Adrenal gland (tissue), 12 donors: ENCODE measurements around the gene TEX30. TPM values are rescaled to one million over a fixed set of nuclear protein-coding genes. Genes with fewer than 3 reads are reported as not detected.

Experiments used
- DNase-seq, 7 donors: peaks; one replicate each; pipeline ENCODE4 v3.0.0-alpha.2; 2019 to 2020
- H3K27ac ChIP-seq, 5 donors: fragments of 200-600 bp; sonication (generic) in 4 of 5; 1 replicate in 3 of 5; 2 replicates in 2 of 5; pipeline versions ENCODE4 v1.5.1 to v1.8.0; 2016 to 2020; ENCODE audit warnings: mild to moderate bottlenecking in 1 of 5
- H3K27me3 ChIP-seq: fragments of 200-600 bp; 2 replicates; pipeline ENCODE4 v1.8.0; 2021
- H3K36me3 ChIP-seq, 2 donors: fragments of 200-600 bp; replicated peaks in 1 of 2; 1 replicate in 1 of 2; 2 replicates in 1 of 2; pipeline versions ENCODE4 v1.5.1 to v1.8.0; 2018 to 2022
- H3K4me1 ChIP-seq, 2 donors: fragments of 200-600 bp; replicated peaks in 1 of 2; 1 replicate in 1 of 2; 2 replicates in 1 of 2; pipeline versions ENCODE4 v1.5.1 to v1.8.0; 2018 to 2021
- H3K4me3 ChIP-seq, 4 donors: fragments of 200-600 bp; sonication (generic) in 3 of 4; one replicate each; pipeline ENCODE4 v1.5.1; 2016 to 2018
- H3K9me3 ChIP-seq, 3 donors: fragments of 200-600 bp; sonication (generic) in 1 of 3; replicated peaks in 1 of 3; 1 replicate in 2 of 3; 2 replicates in 1 of 3; pipeline versions ENCODE4 v1.5.1 to v1.8.0; 2016 to 2021
- CTCF ChIP-seq, 6 experiments: fragments of 450-650 bp in 4 of 6; fragments of 200-600 bp in 2 of 6; sonication (generic) in 1 of 6; IDR thresholded peaks; 1 replicate in 5 of 6; 2 replicates in 1 of 6; pipeline versions ENCODE4 v1.5.1 to v1.8.0; 2016 to 2021; ENCODE audit warnings: antibody characterized with exemption in 6 of 6, mild to moderate bottlenecking in 2 of 6, moderate library complexity in 1 of 6
- POLR2A ChIP-seq, 2 donors: fragments of 450-650 bp; IDR thresholded peaks; one replicate each; pipeline ENCODE4 v1.6.1; 2017; ENCODE audit warnings: antibody characterized with exemption in 2 of 2, mild to moderate bottlenecking in 2 of 2, moderate library complexity in 1 of 2
- WGBS, 4 donors: extraction: QIAGEN DNeasy Blood & Tissue Kit in 2 of 4; methylation state at CpG; one replicate each; pipeline versions ENCODE4 v1.1.5 to v1.1.7; 2013 to 2017; 5-methylcytosine and 5-hydroxymethylcytosine counted together
- intact Hi-C, 2 donors: fragments of 100-400 bp; cut with DNase I; formaldehyde crosslinking; loops; one replicate each; pipeline versions ENCODE4 v1.14.1 to v1.15.0; 2022 to 2023
- polyA plus RNA-seq, 3 donors: library from polyadenylated mRNA; stranded (reverse); fragments of 200-250 nt in 2 of 3; fragments of 350-450 nt in 1 of 3; fragmentation: Illumina TruSeq in 1 of 3; extraction: RNeasy Lipid Tissue Mini Kit (QIAGEN cat#74804) in 1 of 3; gene quantifications; one replicate each; pipeline ENCODE4 v1.2.3, GENCODE V29; 2013 to 2014
- total RNA-seq, 9 donors: library from RNA; depleted of rRNA in 4 of 9; stranded (reverse); fragments of >200 nt in 4 of 9; fragments of 120-200 nt in 1 of 9; fragmentation: NEBNext Ultra II Directional in 1 of 9; extraction: Animal tissue kit (Norgen Biotek cat#: 25700) in 1 of 9; gene quantifications; one replicate each; pipeline versions ENCODE4 v1.1.0 to v1.2.4, GENCODE V29; 2013 to 2023
- donor health status: healthy with polysubstance abuse.
- donor health status: Bipolar disorder and iron deficiency.
- donor health status: DM: yes; HTN: yes; CAD: no.
- donor health status: DM: no; HTN: no; CAD: no.
- donor health status: DM: no; HTN: no; CAD: no.
- donor health status: DM: yes; HTN: yes; CAD: no.

TEX30 gene
- total and polyA plus RNA-seq, 12 donors, result 4.5 to 13.1 (median 7.9) TPM

GRCh38 chr13:102763741-102764140, 9.8 kb downstream of the TEX30 start:
- no peaks in the 10 kb centered on the region for H3K27me3 ChIP-seq
- no peaks in the 10 kb centered on the region for H3K9me3 ChIP-seq
- H3K27ac ChIP-seq, result no peak overlapping the region
- H3K36me3 ChIP-seq, result no peaks in the 10 kb centered on the region
- 90 to 100% (median 97%) methylated on average over 1 of the region's 1 CpG for WGBS, 4 donors
- DNase-seq, result no peak
- no peak overlapping the region for H3K4me3 ChIP-seq
- TF ChIP-seq POLR2A (IDR thresholded peaks at IDR 0.05), result no peak
- no peak for TF ChIP-seq CTCF (IDR thresholded peaks at IDR 0.05)
- intact Hi-C loops, result no loop called here
- H3K4me1 ChIP-seq, result no peaks in the 10 kb centered on the region

DNA sequence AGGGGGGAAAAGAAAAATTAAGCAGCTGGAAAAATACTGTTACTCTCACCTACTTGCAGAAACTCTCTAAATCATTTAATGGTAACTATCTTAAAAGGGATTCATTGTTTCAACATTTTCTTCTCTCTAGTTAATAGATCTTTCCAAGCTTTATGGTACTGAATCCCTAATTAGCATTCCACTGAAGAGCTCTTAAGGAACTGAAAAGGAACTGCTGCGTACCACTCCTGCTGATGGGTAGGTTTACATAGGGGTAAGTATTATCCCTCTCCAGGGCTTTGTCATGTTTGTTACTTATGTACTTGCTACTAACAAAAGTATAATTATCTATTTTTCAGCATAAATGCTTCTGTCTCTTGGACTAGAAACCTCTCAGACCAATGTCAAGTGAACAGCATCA, 12.5 kb downstream of the TEX30 start:
- no peaks in the 10 kb centered on the region for H3K27me3 ChIP-seq
- H3K27ac ChIP-seq, result no peak overlapping the region
- intact Hi-C loops, result no loop called here
- H3K9me3 ChIP-seq, result no peaks in the 10 kb centered on the region
- no peak for DNase-seq
- H3K4me1 ChIP-seq, result no peaks in the 10 kb centered on the region
- TF ChIP-seq POLR2A (IDR thresholded peaks at IDR 0.05) (no peak), CTCF (IDR thresholded peaks at IDR 0.05) (no peak)
- 81 to 92% (median 87%) methylated on average over 1 of the region's 1 CpG for WGBS, 4 donors
- no peaks in the 10 kb centered on the region for H3K36me3 ChIP-seq
- no peak overlapping the region for H3K4me3 ChIP-seq

DNA sequence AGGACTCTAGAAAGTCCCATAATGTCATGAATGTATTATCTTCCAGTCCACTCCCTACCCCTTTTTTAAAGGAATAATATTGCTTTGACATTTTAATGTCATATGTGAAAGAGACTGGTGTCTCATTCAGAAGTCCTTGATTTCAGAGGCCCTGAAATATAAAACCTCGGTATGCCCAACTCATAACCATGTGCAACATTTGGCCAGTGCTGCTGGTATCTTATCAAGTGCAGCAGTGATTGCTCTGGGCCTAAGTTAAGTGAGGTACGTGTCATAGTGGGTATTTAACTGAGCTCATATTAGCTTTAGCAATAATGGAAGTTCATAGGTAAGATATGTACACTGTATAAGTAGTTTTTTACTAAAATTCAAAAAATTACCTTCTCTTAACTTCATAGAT, 14.7 kb downstream of the TEX30 start:
- no peak overlapping the region for H3K27ac ChIP-seq
- no peak overlapping the region for H3K4me3 ChIP-seq
- intact Hi-C loops, result no loop called here
- H3K4me1 ChIP-seq, result no peaks in the 10 kb centered on the region
- TF ChIP-seq POLR2A (IDR thresholded peaks at IDR 0.05) (no peak), CTCF (IDR thresholded peaks at IDR 0.05) (no peak)
- no peaks in the 10 kb centered on the region for H3K9me3 ChIP-seq
- WGBS, 4 donors, result 56 to 76% (median 63%) methylated on average over 2 of the region's 2 CpGs
- DNase-seq, result no peak
- no peaks in the 10 kb centered on the region for H3K36me3 ChIP-seq
- no peaks in the 10 kb centered on the region for H3K27me3 ChIP-seq

GRCh38 chr13:102757006-102757405, 16.6 kb downstream of the TEX30 start:
- Histone ChIP-seq H3K36me3 (no peaks in the 10 kb centered on the region), H3K27me3 (no peaks in the 10 kb centered on the region), H3K9me3 (no peaks in the 10 kb centered on the region), H3K27ac (no peak overlapping the region), H3K4me3 (no peak overlapping the region), H3K4me1 (no peaks in the 10 kb centered on the region)
- no peak for TF ChIP-seq POLR2A (IDR thresholded peaks at IDR 0.05)
- TF ChIP-seq CTCF (IDR thresholded peaks at IDR 0.05), result no peak
- no peak for DNase-seq
- intact Hi-C loops, result no loop called here
- 75 to 89% (median 86%) methylated on average over 1 of the region's 1 CpG for whole genome bisulfite sequencing, 4 donors
